Breast epithelium (tissue), 4 donors: ENCODE data around the gene RIMBP2. TPM values are rescaled to one million over a fixed set of nuclear protein-coding genes. Genes with fewer than 3 reads are reported as not detected.

Experiments
- DNase-seq, 2 donors: peaks; one replicate each; pipeline ENCODE4 v3.0.0-alpha.2; 2019; ENCODE audit warnings: low spot score in 2 of 2
- H3K27ac ChIP-seq, 2 donors: fragments of 200-600 bp; sonication (generic) in 1 of 2; one replicate each; pipeline ENCODE4 v1.5.1; 2016 to 2019; ENCODE audit warnings: mild to moderate bottlenecking in 1 of 2
- H3K27me3 ChIP-seq, 2 donors: fragments of 200-600 bp; sonication (generic) in 1 of 2; one replicate each; pipeline versions ENCODE4 v1.5.1 to v1.6.0; 2017 to 2019; ENCODE audit warnings: control low read depth in 1 of 2, mild to moderate bottlenecking in 1 of 2
- H3K36me3 ChIP-seq: fragments of 200-600 bp; one replicate; pipeline ENCODE4 v1.5.1; 2019
- H3K4me1 ChIP-seq, 2 donors: fragments of 200-600 bp; sonication (generic); one replicate each; pipeline ENCODE4 v1.5.1; 2016 to 2019; ENCODE audit warnings: control low read depth in 1 of 2
- H3K4me3 ChIP-seq, 3 donors: fragments of 200-600 bp; sonication (generic); 1 replicate in 2 of 3; 2 replicates in 1 of 3; pipeline ENCODE4 v1.5.1; 2016 to 2019; ENCODE audit warnings: mild to moderate bottlenecking in 3 of 3, moderate library complexity in 2 of 3
- H3K9me3 ChIP-seq, 2 donors: fragments of 200-600 bp; sonication (generic) in 1 of 2; one replicate each; pipeline ENCODE4 v1.5.1; 2016 to 2019; ENCODE audit warnings: control low read depth in 1 of 2
- POLR2A ChIP-seq: fragments of 450-650 bp; IDR thresholded peaks from one replicate; pipeline ENCODE4 v1.6.1; 2016; ENCODE audit warnings: antibody characterized with exemption, mild to moderate bottlenecking, moderate library complexity
- POLR2AphosphoS5 ChIP-seq, 3 donors: sonication (generic); formaldehyde crosslinking; IDR thresholded peaks; one replicate each; pipeline ENCODE4 v1.6.1; 2017; ENCODE audit warnings: antibody characterized with exemption in 3 of 3
- intact Hi-C: fragments of 100-400 bp; cut with DNase I; formaldehyde crosslinking; loops from one replicate; pipeline ENCODE4 v1.15.1; 2023; ENCODE audit warnings: low total_unique reads
- total RNA-seq, 3 donors: library from RNA; depleted of rRNA; stranded (reverse); fragments of >200 nt; gene quantifications; one replicate each; pipeline ENCODE4 v1.1.0, GENCODE V29; 2016
- TF ChIP-seq, protein P1 (sequence below), 3 donors: fragments of 450-650 bp; IDR thresholded peaks; one replicate each; pipeline ENCODE4 v1.5.1; 2016 to 2017; ENCODE audit warnings: antibody characterized with exemption in 3 of 3, mild to moderate bottlenecking in 3 of 3, moderate library complexity in 3 of 3

RIMBP2 gene
- total RNA-seq, 3 donors from 2014 or later: under 0.01 to 0.59 (median under 0.01) TPM

DNA sequence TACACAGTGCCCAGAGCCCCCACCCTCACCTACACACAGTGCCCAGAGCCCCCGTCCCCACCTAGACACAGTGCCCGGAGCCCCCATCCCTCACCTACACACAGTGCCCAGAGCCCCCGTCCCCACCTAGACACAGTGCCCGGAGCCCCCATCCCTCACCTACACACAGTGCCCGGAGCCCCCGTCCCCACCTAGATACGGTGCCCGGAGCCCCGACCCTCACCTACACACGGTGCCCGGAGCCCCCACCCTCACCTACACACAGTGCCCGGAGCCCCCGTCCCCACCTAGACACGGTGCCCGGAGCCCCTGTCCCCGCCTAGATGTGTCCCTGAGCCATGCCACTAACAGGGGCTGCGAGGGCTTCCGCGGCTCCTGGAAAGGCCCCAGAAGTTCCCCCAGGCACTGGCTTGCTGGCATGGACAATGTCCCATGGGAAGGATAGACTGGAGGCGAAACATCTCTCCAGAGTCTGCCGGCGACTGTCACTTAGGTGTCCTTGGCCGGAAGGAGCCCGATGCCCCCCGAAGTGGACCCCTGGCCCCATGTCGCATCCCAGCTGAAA, 232.4 kb downstream of the RIMBP2 start:
- Histone ChIP-seq H3K27me3 (peaks cover 0 to 8% of the 10 kb centered on the region in 2 donors), H3K27ac (no peak overlapping the region), H3K4me1 (no peaks in the 10 kb centered on the region), H3K4me3 (no peak overlapping the region), H3K36me3 (no peaks in the 10 kb centered on the region), H3K9me3 (no peaks in the 10 kb centered on the region)
- DNase-seq: no peak
- TF ChIP-seq POLR2A (no peak), POLR2AphosphoS5 (IDR thresholded peaks at IDR 0.05) (no peak)
- TF ChIP-seq, protein P1, sequence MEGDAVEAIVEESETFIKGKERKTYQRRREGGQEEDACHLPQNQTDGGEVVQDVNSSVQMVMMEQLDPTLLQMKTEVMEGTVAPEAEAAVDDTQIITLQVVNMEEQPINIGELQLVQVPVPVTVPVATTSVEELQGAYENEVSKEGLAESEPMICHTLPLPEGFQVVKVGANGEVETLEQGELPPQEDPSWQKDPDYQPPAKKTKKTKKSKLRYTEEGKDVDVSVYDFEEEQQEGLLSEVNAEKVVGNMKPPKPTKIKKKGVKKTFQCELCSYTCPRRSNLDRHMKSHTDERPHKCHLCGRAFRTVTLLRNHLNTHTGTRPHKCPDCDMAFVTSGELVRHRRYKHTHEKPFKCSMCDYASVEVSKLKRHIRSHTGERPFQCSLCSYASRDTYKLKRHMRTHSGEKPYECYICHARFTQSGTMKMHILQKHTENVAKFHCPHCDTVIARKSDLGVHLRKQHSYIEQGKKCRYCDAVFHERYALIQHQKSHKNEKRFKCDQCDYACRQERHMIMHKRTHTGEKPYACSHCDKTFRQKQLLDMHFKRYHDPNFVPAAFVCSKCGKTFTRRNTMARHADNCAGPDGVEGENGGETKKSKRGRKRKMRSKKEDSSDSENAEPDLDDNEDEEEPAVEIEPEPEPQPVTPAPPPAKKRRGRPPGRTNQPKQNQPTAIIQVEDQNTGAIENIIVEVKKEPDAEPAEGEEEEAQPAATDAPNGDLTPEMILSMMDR (IDR thresholded peaks at IDR 0.05): no peak
- intact Hi-C loops: no loop called here

DNA sequence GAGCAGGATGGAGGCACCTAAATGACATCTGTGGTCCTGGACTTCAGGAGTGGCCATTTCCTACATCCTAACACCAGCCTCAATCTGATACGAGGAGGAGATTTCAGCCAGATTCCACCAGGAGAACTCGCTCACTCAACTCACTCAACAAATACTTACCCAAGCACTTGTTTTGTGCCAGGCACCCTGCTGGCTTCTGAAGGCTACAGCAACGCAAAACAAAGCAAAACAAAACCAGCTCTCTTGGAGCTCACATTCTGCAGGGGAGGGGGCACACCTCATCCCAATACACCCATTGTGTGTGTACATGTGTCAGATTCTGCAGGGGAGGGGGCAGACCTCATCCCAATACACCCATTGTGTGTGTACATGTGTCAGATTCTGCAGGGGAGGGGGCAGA, 233.7 kb downstream of the RIMBP2 start:
- TF ChIP-seq POLR2A: no peak
- TF ChIP-seq, protein P1 (IDR thresholded peaks at IDR 0.05): no peak
- TF ChIP-seq POLR2AphosphoS5 (IDR thresholded peaks at IDR 0.05): no peak
- peaks cover 0 to 4% of the 10 kb centered on the region in 2 donors for H3K27me3 ChIP-seq
- intact Hi-C loops: no loop called here
- no peak for DNase-seq
- H3K36me3 ChIP-seq: no peaks in the 10 kb centered on the region
- H3K4me3 ChIP-seq: no peak overlapping the region
- no peak overlapping the region for H3K27ac ChIP-seq
- no peaks in the 10 kb centered on the region for H3K9me3 ChIP-seq
- H3K4me1 ChIP-seq: no peaks in the 10 kb centered on the region

DNA sequence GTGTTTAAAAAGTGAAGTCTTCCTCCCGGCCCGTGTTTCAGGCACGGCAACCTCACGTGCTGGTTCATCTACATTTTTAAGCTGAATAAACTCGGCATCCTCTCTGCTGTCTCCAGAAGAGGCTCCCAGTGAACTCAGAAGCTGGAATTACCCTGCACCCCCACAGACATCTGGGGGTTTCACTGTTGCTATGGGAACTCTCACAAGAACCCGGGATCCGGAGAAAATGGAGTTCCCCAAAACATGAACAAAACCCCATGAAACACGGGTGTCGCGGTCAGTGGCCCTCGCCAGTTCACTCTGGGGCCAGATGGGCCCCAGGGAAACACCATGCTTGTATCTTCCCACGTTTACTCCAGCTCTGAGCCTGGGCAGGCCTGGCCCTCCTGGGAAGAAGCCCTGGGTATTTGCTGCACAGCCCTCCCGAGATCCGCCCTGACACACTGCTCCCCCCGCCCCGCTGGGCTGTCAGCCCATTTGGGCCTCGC, 234.7 kb downstream of the RIMBP2 start:
- Histone ChIP-seq H3K4me1 (no peaks in the 10 kb centered on the region), H3K36me3 (no peaks in the 10 kb centered on the region), H3K27ac (no peak overlapping the region), H3K27me3 (peaks cover 0 to 4% of the 10 kb centered on the region in 2 donors), H3K4me3 (no peak overlapping the region), H3K9me3 (no peaks in the 10 kb centered on the region)
- intact Hi-C loops: no loop called here
- DNase-seq: no peak
- TF ChIP-seq POLR2A: no peak
- TF ChIP-seq, protein P1 (IDR thresholded peaks at IDR 0.05): no peak
- TF ChIP-seq POLR2AphosphoS5 (IDR thresholded peaks at IDR 0.05): no peak

DNA sequence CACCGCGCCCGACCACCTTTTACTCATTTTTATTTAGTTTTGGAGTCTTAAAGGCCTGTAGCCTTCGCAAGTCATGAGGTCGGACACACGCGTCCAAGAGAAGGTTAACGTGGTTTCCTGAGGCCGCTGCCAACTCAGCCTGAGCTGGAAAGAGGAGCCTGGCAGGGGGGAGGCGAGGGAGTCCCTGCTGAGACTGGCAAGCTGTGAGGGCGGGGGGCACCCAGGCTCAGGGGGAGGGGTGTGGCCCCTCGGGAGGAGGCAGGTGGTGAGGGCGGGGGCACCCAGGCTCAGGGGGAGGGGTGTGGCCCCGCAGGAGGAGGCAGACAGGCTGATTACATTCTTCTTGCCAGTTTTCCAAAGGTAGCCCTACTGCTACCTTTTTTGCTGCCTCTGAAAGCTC, 235.2 kb downstream of the RIMBP2 start:
- Histone ChIP-seq H3K27me3 (peaks cover 0 to 4% of the 10 kb centered on the region in 2 donors), H3K4me1 (no peaks in the 10 kb centered on the region), H3K27ac (no peak overlapping the region), H3K9me3 (no peaks in the 10 kb centered on the region), H3K36me3 (no peaks in the 10 kb centered on the region), H3K4me3 (no peak overlapping the region)
- no peak for DNase-seq
- intact Hi-C loops: no loop called here
- TF ChIP-seq POLR2AphosphoS5 (IDR thresholded peaks at IDR 0.05) (no peak), POLR2A (no peak)
- TF ChIP-seq, protein P1 (IDR thresholded peaks at IDR 0.05): no peak

DNA sequence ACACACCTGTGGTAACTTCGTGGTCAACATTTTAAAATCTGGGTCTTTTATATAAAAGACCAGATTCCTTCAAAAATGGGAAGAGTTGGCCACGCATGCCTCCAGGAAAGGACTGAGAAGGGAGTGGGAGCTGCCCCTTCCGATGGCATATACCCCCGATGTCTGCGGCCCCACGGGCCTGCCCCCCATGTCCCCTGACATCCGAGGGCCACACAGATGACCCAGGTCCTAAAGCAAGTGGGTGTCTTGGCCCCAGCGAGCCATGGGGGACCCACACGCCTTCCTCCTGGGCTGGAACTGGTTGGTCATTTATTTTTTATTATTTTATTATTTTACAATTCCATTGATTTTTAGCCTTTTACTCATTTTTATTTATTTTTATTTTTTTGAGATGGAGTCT, 235.9 kb downstream of the RIMBP2 start:
- TF ChIP-seq, protein P1 (IDR thresholded peaks at IDR 0.05): no peak
- TF ChIP-seq POLR2AphosphoS5 (IDR thresholded peaks at IDR 0.05) (no peak), POLR2A (no peak)
- H3K4me3 ChIP-seq: no peak overlapping the region
- H3K4me1 ChIP-seq: no peaks in the 10 kb centered on the region
- H3K27me3 ChIP-seq: peaks cover 0 to 4% of the 10 kb centered on the region in 2 donors
- no peaks in the 10 kb centered on the region for H3K9me3 ChIP-seq
- H3K36me3 ChIP-seq: no peaks in the 10 kb centered on the region
- intact Hi-C loops: no loop called here
- DNase-seq: no peak
- H3K27ac ChIP-seq: no peak overlapping the region
